Breast epithelium (tissue), 4 donors: ENCODE results near the gene GREB1L. TPM values are rescaled to one million over a fixed set of nuclear protein-coding genes. Genes with fewer than 3 reads are reported as not detected.
"Not testable (repeated sequence)": the region's sequence is repeated elsewhere in the genome, so short reads cannot be mapped to it uniquely, and the experiment has no call there.

ENCODE experiments used
- DNase-seq, 2 donors: peaks; one replicate each; pipeline ENCODE4 v3.0.0-alpha.2; 2019; ENCODE audit warnings: low spot score in 2 of 2
- H3K27ac ChIP-seq, 2 donors: fragments of 200-600 bp; sonication (generic) in 1 of 2; one replicate each; pipeline ENCODE4 v1.5.1; 2016 to 2019; ENCODE audit warnings: mild to moderate bottlenecking in 1 of 2
- H3K27me3 ChIP-seq, 2 donors: fragments of 200-600 bp; sonication (generic) in 1 of 2; one replicate each; pipeline versions ENCODE4 v1.5.1 to v1.6.0; 2017 to 2019; ENCODE audit warnings: control low read depth in 1 of 2, mild to moderate bottlenecking in 1 of 2
- H3K36me3 ChIP-seq: fragments of 200-600 bp; one replicate; pipeline ENCODE4 v1.5.1; 2019
- H3K4me1 ChIP-seq, 2 donors: fragments of 200-600 bp; sonication (generic); one replicate each; pipeline ENCODE4 v1.5.1; 2016 to 2019; ENCODE audit warnings: control low read depth in 1 of 2
- H3K4me3 ChIP-seq, 3 donors: fragments of 200-600 bp; sonication (generic); 1 replicate in 2 of 3; 2 replicates in 1 of 3; pipeline ENCODE4 v1.5.1; 2016 to 2019; ENCODE audit warnings: mild to moderate bottlenecking in 3 of 3, moderate library complexity in 2 of 3
- H3K9me3 ChIP-seq, 2 donors: fragments of 200-600 bp; sonication (generic) in 1 of 2; one replicate each; pipeline ENCODE4 v1.5.1; 2016 to 2019; ENCODE audit warnings: control low read depth in 1 of 2
- CTCF ChIP-seq, 3 donors: fragments of 450-650 bp; IDR thresholded peaks; one replicate each; pipeline ENCODE4 v1.5.1; 2016 to 2017; ENCODE audit warnings: antibody characterized with exemption in 3 of 3, mild to moderate bottlenecking in 3 of 3, moderate library complexity in 3 of 3
- POLR2A ChIP-seq: fragments of 450-650 bp; IDR thresholded peaks from one replicate; pipeline ENCODE4 v1.6.1; 2016; ENCODE audit warnings: antibody characterized with exemption, mild to moderate bottlenecking, moderate library complexity
- POLR2AphosphoS5 ChIP-seq, 3 donors: sonication (generic); formaldehyde crosslinking; IDR thresholded peaks; one replicate each; pipeline ENCODE4 v1.6.1; 2017; ENCODE audit warnings: antibody characterized with exemption in 3 of 3
- intact Hi-C: fragments of 100-400 bp; cut with DNase I; formaldehyde crosslinking; loops from one replicate; pipeline ENCODE4 v1.15.1; 2023; ENCODE audit warnings: low total_unique reads
- total RNA-seq, 3 donors: library from RNA; depleted of rRNA; stranded (reverse); fragments of >200 nt; gene quantifications; one replicate each; pipeline ENCODE4 v1.1.0, GENCODE V29; 2016

The GREB1L gene
- total RNA-seq, 3 donors from 2014 or later, result 6.6 to 75.7 (median 8.9) TPM

- H3K9me3 ChIP-seq, result no peaks in the 10 kb centered on the region
- intact Hi-C loops, result no loop called here
- H3K27me3 ChIP-seq, result no peaks in the 10 kb centered on the region
- no peak overlapping the region for H3K27ac ChIP-seq
- H3K36me3 ChIP-seq, result no peaks in the 10 kb centered on the region
- no peak for DNase-seq
- TF ChIP-seq POLR2A, result no peak
- TF ChIP-seq CTCF (IDR thresholded peaks at IDR 0.05), result no peak
- TF ChIP-seq POLR2AphosphoS5 (IDR thresholded peaks at IDR 0.05), result no peak
- H3K4me1 ChIP-seq, result no peaks in the 10 kb centered on the region
- no peak overlapping the region for H3K4me3 ChIP-seq
Measured at GRCh38 chr18:21364471-21364870, 122.4 kb downstream of the GREB1L start.

- intact Hi-C loops, result no loop called here
- TF ChIP-seq CTCF (IDR thresholded peaks at IDR 0.05) (no peak), POLR2A (no peak), POLR2AphosphoS5 (IDR thresholded peaks at IDR 0.05) (no peak)
Measured at GRCh38 chr18:21366896-21367295, 124.9 kb downstream of the GREB1L start.

GRCh38 chr18:21369146-21369545 lies 127.1 kb downstream of the GREB1L start:
- intact Hi-C loops, result no loop called here
- TF ChIP-seq CTCF (IDR thresholded peaks at IDR 0.05), result no peak
- TF ChIP-seq POLR2AphosphoS5 (IDR thresholded peaks at IDR 0.05), result no peak
- TF ChIP-seq POLR2A, result no peak
- no peak overlapping the region for H3K4me3 ChIP-seq

More at GRCh38 chr18:21366896-21367295, 124.9 kb downstream of the GREB1L start:
- no peaks in the 10 kb centered on the region for H3K4me1 ChIP-seq
- H3K4me3 ChIP-seq, result no peak overlapping the region
- H3K27me3 ChIP-seq, result no peaks in the 10 kb centered on the region
- no peaks in the 10 kb centered on the region for H3K9me3 ChIP-seq
- H3K36me3 ChIP-seq, result no peaks in the 10 kb centered on the region
- no peak for DNase-seq
- no peak overlapping the region for H3K27ac ChIP-seq

GRCh38 chr18:21369597-21369996 lies 127.6 kb downstream of the GREB1L start:
- H3K9me3 ChIP-seq, H3K4me3 ChIP-seq, intact Hi-C loops, H3K4me1 ChIP-seq, DNase-seq, H3K27ac ChIP-seq, H3K36me3 ChIP-seq, H3K27me3 ChIP-seq: not testable (repeated sequence)

More at GRCh38 chr18:21369146-21369545, 127.1 kb downstream of the GREB1L start:
- no peak overlapping the region for H3K27ac ChIP-seq
- no peak for DNase-seq
- no peaks in the 10 kb centered on the region for H3K27me3 ChIP-seq
- H3K9me3 ChIP-seq, result no peaks in the 10 kb centered on the region
- no peaks in the 10 kb centered on the region for H3K36me3 ChIP-seq
- H3K4me1 ChIP-seq, result no peaks in the 10 kb centered on the region

GRCh38 chr18:21383031-21383430 lies 141.0 kb downstream of the GREB1L start:
- Histone ChIP-seq H3K4me3 (no peak overlapping the region), H3K9me3 (no peaks in the 10 kb centered on the region), H3K4me1 (no peaks in the 10 kb centered on the region), H3K27me3 (no peaks in the 10 kb centered on the region), H3K36me3 (no peaks in the 10 kb centered on the region), H3K27ac (no peak overlapping the region)
- TF ChIP-seq CTCF (IDR thresholded peaks at IDR 0.05), result no peak
- no peak for TF ChIP-seq POLR2A
- TF ChIP-seq POLR2AphosphoS5 (IDR thresholded peaks at IDR 0.05), result no peak
- intact Hi-C loops, result no loop called here
- DNase-seq, result no peak
